Measurements from ENCODE around the gene DIO3.

GRCh38 chr14:101583006-101583714, 21.9 kb downstream of the DIO3 start:
- TF ChIP-seq PAX5 (IDR thresholded peaks at IDR 0.05; ENCODE audit: insufficient read depth, low read length, severe bottlenecking) (no peak), POLR2AphosphoS5 (IDR thresholded peaks at IDR 0.05; ENCODE audit: low read depth, low read length) (no peak), TAF1 (IDR thresholded peaks at IDR 0.05; ENCODE audit: low read depth, low read length) (no peak), POLR2A (IDR thresholded peaks at IDR 0.05; ENCODE audit: low read depth, low read length) (no peak)

Data from GM12891 (cell line).